Activated B cell treated with CpG ODN at 0.5 μM for 24 hours (primary cell): ENCODE results near the gene KCNQ1. TPM values are rescaled to one million over a fixed set of nuclear protein-coding genes. Genes with fewer than 3 reads are reported as not detected.

Experiments used
- ATAC-seq: fragments of 200-7000 bp; cut with Tn5 transposase; one replicate; pipeline ENCODE4 v1.10.0; 2021; ENCODE audit warnings: low read depth, mild to moderate bottlenecking, moderate library complexity
- CTCF ChIA-PET: fragments of 350-600 bp; sonication (Branson Sonifier 250); formaldehyde crosslinking; loops from one replicate; lab custom pipeline; 2021; ENCODE audit warnings: antibody characterized with exemption; lab: Charles Lee
- POLR2A ChIA-PET: fragments of 350-600 bp; sonication (Branson Sonifier 250); formaldehyde crosslinking; loops from one replicate; lab custom pipeline; 2021; ENCODE audit warnings: antibody characterized with exemption; lab: Charles Lee
- DNase-seq: peaks from one replicate; pipeline ENCODE4 v3.0.0; 2022
- H3K27ac Mint-ChIP-seq: one replicate; pipeline ENCODE4 v1.8.0; 2020; ENCODE audit warnings: mixed read lengths
- H3K27me3 Mint-ChIP-seq: one replicate; pipeline ENCODE4 v1.8.0; 2021; ENCODE audit warnings: mixed read lengths
- H3K36me3 Mint-ChIP-seq: one replicate; pipeline ENCODE4 v1.8.0; 2021; ENCODE audit warnings: low read depth, mixed read lengths
- H3K4me1 Mint-ChIP-seq: one replicate; pipeline ENCODE4 v1.8.0; 2021; ENCODE audit warnings: mixed read lengths
- H3K4me3 Mint-ChIP-seq: one replicate; pipeline ENCODE4 v1.8.0; 2020; ENCODE audit warnings: mild to moderate bottlenecking, mixed read lengths
- H3K9me3 Mint-ChIP-seq: one replicate; pipeline ENCODE4 v1.8.0; 2020; ENCODE audit warnings: mixed read lengths
- intact Hi-C: fragments of 100-400 bp; cut with micrococcal nuclease; formaldehyde crosslinking; loops from one replicate; pipeline ENCODE4 v1.15.1; 2024
- total RNA-seq: library from RNA; stranded (reverse); gene quantifications from 2 replicates; pipeline ENCODE4 v1.2.3, GENCODE V29; 2022
- TF ChIP-seq, protein P1 (sequence below): fragments of 200-600 bp; IDR thresholded peaks from one replicate; pipeline ENCODE4 v1.8.0; 2022; ENCODE audit warnings: antibody characterized with exemption, mild to moderate bottlenecking

The KCNQ1 gene
- total RNA-seq, 1 donor from 2014 or later, result 6.5 TPM

GRCh38 chr11:2800655-2801531 lies 356.1 kb downstream of the KCNQ1 start:
- TF ChIP-seq, protein P1, sequence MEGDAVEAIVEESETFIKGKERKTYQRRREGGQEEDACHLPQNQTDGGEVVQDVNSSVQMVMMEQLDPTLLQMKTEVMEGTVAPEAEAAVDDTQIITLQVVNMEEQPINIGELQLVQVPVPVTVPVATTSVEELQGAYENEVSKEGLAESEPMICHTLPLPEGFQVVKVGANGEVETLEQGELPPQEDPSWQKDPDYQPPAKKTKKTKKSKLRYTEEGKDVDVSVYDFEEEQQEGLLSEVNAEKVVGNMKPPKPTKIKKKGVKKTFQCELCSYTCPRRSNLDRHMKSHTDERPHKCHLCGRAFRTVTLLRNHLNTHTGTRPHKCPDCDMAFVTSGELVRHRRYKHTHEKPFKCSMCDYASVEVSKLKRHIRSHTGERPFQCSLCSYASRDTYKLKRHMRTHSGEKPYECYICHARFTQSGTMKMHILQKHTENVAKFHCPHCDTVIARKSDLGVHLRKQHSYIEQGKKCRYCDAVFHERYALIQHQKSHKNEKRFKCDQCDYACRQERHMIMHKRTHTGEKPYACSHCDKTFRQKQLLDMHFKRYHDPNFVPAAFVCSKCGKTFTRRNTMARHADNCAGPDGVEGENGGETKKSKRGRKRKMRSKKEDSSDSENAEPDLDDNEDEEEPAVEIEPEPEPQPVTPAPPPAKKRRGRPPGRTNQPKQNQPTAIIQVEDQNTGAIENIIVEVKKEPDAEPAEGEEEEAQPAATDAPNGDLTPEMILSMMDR, result no peak

GRCh38 chr11:2801711-2802388 lies 357.0 kb downstream of the KCNQ1 start:
- DNase-seq (peak; percentile 5), ATAC-seq (no peak)
- intact Hi-C loops, result no loop called here
- no peak overlapping the region for H3K4me3 Mint-ChIP-seq
- no peaks in the 10 kb centered on the region for H3K27me3 Mint-ChIP-seq
- ChIA-PET POLR2A (no interaction called here), CTCF (no interaction called here)
- H3K4me1 Mint-ChIP-seq, result no peaks in the 10 kb centered on the region
- H3K36me3 Mint-ChIP-seq, result peaks cover 15% of the 10 kb centered on the region
- no peaks in the 10 kb centered on the region for H3K9me3 Mint-ChIP-seq
- TF ChIP-seq, protein P1, result no peak
- H3K27ac Mint-ChIP-seq, result no peak overlapping the region

More at GRCh38 chr11:2800655-2801531, 356.1 kb downstream of the KCNQ1 start:
- ChIA-PET POLR2A (no interaction called here), CTCF (no interaction called here)
- H3K4me3 Mint-ChIP-seq, result no peak overlapping the region
- peaks cover 16% of the 10 kb centered on the region for H3K36me3 Mint-ChIP-seq
- intact Hi-C loops, result no loop called here
- peaks cover under 1% of the 10 kb centered on the region for H3K27me3 Mint-ChIP-seq
- DNase-seq (peak; percentile 11), ATAC-seq (no peak)
- H3K9me3 Mint-ChIP-seq, result no peaks in the 10 kb centered on the region
- H3K27ac Mint-ChIP-seq, result no peak overlapping the region
- no peaks in the 10 kb centered on the region for H3K4me1 Mint-ChIP-seq

GRCh38 chr11:2802389-2803185 lies 357.8 kb downstream of the KCNQ1 start:
- CTCF ChIA-PET, result no interaction called here
- POLR2A ChIA-PET, result no interaction called here
- Mint-ChIP-seq H3K9me3 (no peaks in the 10 kb centered on the region), H3K4me1 (no peaks in the 10 kb centered on the region), H3K27ac (no peak overlapping the region), H3K4me3 (no peak overlapping the region), H3K27me3 (no peaks in the 10 kb centered on the region), H3K36me3 (peaks cover 15% of the 10 kb centered on the region)
- ATAC-seq (no peak), DNase-seq (peak; percentile 7)
- TF ChIP-seq, protein P1, result no peak
- intact Hi-C loops, result no loop called here

- Mint-ChIP-seq H3K27ac (no peak overlapping the region), H3K4me3 (no peak overlapping the region), H3K36me3 (peaks cover 15% of the 10 kb centered on the region), H3K4me1 (no peaks in the 10 kb centered on the region), H3K9me3 (no peaks in the 10 kb centered on the region), H3K27me3 (no peaks in the 10 kb centered on the region)
- ChIA-PET CTCF (no interaction called here), POLR2A (no interaction called here)
- intact Hi-C loops, result no loop called here
- TF ChIP-seq, protein P1, result no peak
- peak; percentile 9 for DNase-seq
- ATAC-seq, result no peak
Measured at GRCh38 chr11:2803186-2804091, 358.6 kb downstream of the KCNQ1 start.
